ENCODE data around the gene ADGRG3.

ADGRG3 gene

DNA sequence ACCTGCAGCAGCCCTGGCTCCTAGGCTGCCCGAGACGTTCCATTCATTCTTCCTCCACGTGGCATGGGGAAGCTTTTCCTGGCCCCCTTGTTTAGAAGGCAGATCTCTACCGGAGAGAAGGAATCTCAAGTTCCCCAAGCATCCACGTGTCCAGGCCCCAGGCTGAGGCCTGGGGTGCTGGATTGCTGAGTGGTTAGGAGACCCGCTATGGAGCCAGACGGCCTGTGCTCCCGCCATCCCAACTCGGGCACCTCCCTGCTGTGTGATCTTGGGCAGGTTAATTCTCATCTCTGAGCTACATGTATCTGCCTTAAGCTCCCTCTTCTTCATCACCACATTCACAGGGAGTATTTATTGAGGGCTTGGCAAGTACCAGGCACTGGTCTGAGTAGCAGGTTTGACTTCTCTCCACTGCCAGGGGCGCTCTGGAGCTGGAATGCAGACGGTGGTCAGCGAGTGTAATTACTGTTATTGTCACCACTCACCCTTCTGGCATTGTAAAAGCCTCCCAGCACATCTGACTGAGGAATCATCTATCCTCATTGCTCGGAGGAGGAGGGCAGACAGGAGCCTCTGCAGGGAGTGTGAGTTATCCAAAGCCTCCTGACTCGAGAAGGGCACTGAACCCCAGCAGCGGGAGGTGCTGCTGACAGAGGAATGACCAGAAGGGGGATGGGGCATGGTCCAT lies 40.8 kb upstream of the ADGRG3 start:
- TF ChIP-seq, protein P1, sequence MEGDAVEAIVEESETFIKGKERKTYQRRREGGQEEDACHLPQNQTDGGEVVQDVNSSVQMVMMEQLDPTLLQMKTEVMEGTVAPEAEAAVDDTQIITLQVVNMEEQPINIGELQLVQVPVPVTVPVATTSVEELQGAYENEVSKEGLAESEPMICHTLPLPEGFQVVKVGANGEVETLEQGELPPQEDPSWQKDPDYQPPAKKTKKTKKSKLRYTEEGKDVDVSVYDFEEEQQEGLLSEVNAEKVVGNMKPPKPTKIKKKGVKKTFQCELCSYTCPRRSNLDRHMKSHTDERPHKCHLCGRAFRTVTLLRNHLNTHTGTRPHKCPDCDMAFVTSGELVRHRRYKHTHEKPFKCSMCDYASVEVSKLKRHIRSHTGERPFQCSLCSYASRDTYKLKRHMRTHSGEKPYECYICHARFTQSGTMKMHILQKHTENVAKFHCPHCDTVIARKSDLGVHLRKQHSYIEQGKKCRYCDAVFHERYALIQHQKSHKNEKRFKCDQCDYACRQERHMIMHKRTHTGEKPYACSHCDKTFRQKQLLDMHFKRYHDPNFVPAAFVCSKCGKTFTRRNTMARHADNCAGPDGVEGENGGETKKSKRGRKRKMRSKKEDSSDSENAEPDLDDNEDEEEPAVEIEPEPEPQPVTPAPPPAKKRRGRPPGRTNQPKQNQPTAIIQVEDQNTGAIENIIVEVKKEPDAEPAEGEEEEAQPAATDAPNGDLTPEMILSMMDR (IDR thresholded peaks at IDR 0.05): no peak
- DNase-seq (ENCODE audit: low spot score): no peak
- H3K27ac ChIP-seq: peak overlapping the region; percentile 20 to 88
- H3K4me3 ChIP-seq: no peak overlapping the region

DNA sequence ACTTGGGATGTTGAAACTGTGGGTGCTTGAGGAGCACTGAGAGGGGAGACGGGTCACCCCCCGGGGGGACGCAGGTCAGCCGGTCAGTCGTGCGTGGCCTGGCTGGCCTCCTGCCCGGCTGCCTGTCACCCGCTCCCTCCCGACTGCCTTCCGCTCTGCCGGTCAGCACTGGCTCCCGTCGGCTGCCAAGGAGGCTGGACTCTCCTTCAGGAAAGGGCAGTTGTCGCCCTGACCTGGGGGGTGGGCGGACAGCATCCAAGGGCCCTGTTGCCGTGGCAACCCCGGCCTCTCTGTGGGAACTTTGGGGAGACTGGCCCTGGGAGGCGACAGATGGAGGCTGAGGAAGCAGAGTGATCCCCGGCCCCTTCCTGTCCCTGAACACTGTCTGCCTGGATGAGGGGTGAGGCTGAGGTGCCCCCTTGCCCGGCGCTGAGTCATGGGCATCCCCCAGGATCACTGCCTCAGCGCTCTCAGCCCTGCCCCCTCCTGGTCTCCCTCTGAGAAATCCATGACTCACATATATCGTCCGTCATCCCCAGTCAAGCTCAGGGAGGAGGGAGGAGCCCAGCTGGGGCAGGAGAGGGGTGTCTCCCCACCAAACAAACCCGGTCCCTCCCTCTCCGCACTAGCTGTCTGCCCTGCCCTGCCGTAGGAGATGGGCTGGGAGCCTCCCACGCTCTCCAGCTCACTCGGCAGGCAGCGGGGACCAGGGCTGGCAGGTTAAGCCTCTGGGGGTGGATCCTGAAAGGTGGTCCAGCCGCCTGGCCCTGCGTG lies 39.9 kb upstream of the ADGRG3 start, which contains the start of gene ADGRG1:
TSS of gene ADGRG1 (plus strand) at position 623 of the 774 bp plus-strand sequence. CDS start 21,658 bp downstream, outside the sequence.
- peak; percentile 84 for DNase-seq (ENCODE audit: low spot score)
- TF ChIP-seq, protein P1 (IDR thresholded peaks at IDR 0.05): no peak
- Histone ChIP-seq H3K27ac (peak within 1 kb of the TSS; percentile 20 to 88), H3K4me3 (peak within 1 kb of the TSS; percentile 74)

DNA sequence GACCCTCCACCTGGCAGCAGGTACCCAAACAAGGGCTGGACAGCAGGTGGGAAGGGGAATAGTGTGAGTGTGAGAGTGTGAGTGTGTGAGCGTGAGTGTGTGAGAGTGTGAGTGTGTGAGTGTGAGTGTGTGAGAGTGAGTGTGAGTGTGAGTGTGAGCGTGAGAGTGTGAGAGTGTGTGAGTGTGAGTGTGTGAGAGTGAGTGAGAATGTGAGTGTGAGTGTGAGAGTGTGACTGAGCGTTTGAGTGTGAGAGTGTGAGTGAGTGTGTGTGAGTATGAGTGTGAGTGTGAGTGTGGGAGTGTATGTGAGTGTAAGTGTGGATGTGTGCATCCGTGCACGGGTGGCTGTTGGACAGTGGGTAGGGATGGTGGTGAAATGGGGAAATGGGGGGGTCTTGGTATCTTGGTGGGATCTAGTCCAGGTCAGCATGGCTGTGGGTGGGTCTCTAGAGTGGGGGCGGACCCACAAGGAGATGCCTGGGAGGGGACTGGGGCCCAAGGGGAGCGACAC lies 39.3 kb upstream of the ADGRG3 start:
- TF ChIP-seq, protein P1 (IDR thresholded peaks at IDR 0.05): no peak
- Histone ChIP-seq H3K4me3 (peak overlapping the region; percentile 74), H3K27ac (peak overlapping the region in 1 of 2 donors; percentile 88)
- DNase-seq (ENCODE audit: low spot score): no peak

DNA sequence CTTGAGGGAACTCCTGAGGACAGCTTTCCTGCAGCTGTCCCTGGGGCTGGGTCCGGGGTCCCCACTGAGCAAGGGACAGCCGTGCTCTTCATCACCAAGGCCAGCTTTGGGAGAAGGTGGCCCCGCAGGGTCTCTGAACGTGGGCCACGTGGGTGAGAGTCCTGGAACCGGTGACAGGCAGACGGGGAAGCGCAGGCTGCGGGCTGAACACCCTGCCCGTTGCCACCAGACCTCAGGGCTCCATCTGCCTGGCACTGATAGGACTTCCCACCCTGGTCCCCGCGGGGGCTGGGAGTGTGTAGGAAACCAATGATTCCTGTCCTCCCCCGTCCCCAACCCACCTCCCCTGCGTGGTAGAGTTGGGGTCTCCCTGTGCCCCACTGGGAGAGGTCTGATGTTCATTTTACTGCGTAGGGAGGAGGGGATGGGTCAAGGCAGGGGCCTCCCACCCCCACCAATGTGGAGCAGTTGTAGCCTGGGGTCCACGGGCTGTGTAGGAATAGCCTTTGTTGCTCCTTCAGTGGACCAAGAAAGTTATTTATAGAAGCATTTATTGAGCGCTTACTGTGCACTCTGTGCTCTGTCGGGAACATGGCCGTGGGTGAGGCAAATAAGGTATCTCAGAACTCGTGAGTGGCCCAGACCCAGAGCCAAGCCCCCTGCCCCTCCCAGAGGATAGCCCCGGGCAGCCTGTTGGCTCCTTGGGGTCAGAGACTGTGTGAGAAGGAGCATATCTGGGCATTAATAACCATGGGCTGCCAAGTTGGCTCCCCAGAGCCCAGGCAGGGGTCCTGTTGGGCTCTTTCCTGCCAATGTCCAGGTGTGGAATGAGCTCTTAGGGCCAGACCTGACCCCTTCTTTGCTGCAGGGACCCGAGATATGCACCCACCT lies 38.3 kb upstream of the ADGRG3 start:
- Histone ChIP-seq H3K27ac (peak overlapping the region in 1 of 2 donors; percentile 88), H3K4me3 (peak overlapping the region; percentile 74)
- DNase-seq (ENCODE audit: low spot score): no peak
- TF ChIP-seq, protein P1 (IDR thresholded peaks at IDR 0.05): no peak

DNA sequence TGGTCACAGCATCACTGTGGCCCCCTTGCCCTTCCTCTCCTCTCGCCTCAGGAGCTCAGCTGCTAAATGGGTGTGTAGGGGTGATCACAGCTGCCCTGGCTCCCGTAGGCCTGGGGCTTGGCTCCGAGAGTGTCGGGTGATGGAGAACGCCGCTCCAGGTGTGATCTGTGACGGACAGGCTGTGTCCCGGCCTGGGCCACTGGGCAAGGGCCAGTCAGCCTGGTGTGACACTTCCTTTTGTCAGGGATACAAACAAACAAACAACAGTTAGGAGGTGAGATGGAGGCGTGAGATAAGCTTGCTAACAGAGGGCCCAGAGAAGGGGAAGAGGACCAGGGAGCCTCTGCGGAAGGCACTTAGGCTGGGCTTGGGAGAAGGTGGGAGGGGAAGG lies 37.7 kb upstream of the ADGRG3 start:
- DNase-seq (ENCODE audit: low spot score): no peak
- TF ChIP-seq, protein P1 (IDR thresholded peaks at IDR 0.05): no peak
- Histone ChIP-seq H3K27ac (peak overlapping the region in 1 of 2 donors; percentile 88), H3K4me3 (peak overlapping the region; percentile 74)

DNA sequence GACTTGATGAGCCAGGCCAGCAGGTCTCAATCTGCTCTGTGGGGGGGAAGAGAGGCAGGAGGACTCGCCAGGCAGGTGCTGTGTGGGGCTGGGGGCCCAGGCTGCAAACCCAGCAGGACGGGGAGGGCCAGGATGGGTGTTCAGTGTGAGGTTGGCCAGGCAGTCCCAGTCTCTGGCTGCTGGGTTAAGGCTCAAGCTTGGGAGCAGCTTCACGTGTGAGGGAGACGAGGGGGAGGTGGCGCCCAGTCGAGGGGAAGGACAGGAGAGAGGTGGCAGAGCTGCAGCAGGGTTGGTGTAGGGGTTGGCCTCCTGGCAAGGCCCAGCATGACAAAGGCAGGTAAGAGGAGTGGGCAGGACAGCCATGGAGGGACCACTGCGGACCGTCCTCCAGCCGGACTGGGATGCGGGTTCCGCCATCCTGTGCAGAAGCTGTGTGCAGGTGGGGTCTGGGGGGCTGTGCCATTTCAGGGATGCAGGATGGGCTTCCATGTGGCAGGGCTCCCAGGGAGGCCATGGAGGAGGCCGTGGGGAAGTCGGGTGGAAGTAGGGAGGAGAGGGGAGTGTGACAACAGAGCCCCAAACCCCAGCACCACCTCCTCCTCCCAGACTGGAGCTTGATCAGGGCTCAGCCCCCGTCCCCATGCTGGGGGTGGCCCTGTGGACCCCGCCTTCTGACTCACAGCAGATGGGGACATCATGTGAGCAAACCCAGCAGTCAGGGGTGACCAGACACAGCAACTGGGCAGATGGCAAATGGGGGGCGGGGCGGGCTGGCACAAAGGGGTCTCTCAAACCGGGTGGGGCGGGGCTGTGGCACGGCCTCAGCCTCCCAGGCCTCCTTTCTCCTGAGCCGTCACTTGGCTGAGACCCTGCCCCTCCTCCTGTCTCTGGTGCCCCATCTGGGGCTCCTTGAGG lies 36.9 kb upstream of the ADGRG3 start:
- H3K27ac ChIP-seq: peak overlapping the region in 1 of 2 donors; percentile 88
- TF ChIP-seq, protein P1 (IDR thresholded peaks at IDR 0.05): no peak
- H3K4me3 ChIP-seq: peak overlapping the region; percentile 74
- no peak for DNase-seq (ENCODE audit: low spot score)

Measured in coronary artery (tissue), 2 donors.